SK-N-SH (cell line): ENCODE results near the gene ZNF33B.

Experiments used
- TF ChIP-seq, protein P1 (sequence below): IDR thresholded peaks from 2 replicates; pipeline ENCODE4; 2012
- TF ChIP-seq, protein P2 (sequence below): fragments of 200-600 bp; sonication (generic); IDR thresholded peaks from 2 replicates; pipeline ENCODE4 v1.6.1; 2017; ENCODE audit warnings: antibody characterized with exemption, mild to moderate bottlenecking, moderate library complexity

DNA sequence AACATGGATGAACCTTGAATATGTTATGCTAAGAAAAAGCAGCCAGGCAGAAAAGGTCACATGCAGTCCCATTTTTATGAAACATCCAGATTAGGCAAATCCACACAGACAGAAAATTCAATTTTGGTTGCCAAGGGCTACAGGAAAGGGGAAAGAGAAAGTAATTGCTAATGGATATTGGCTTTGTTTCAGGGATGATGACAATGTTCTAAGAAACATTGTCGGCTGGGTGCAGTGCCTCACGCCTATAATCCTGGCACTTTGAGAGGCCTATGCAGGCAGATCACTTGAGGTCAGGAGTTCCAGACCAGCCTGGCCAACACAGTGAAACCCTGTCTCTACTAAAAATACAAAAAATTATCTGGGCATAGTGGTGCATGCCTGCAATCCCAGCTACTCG lies 23.0 kb downstream of the ZNF33B start:
- TF ChIP-seq, protein P1, sequence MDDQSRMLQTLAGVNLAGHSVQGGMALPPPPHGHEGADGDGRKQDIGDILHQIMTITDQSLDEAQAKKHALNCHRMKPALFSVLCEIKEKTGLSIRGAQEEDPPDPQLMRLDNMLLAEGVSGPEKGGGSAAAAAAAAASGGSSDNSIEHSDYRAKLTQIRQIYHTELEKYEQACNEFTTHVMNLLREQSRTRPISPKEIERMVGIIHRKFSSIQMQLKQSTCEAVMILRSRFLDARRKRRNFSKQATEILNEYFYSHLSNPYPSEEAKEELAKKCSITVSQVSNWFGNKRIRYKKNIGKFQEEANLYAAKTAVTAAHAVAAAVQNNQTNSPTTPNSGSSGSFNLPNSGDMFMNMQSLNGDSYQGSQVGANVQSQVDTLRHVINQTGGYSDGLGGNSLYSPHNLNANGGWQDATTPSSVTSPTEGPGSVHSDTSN, result no peak
- TF ChIP-seq, protein P2, sequence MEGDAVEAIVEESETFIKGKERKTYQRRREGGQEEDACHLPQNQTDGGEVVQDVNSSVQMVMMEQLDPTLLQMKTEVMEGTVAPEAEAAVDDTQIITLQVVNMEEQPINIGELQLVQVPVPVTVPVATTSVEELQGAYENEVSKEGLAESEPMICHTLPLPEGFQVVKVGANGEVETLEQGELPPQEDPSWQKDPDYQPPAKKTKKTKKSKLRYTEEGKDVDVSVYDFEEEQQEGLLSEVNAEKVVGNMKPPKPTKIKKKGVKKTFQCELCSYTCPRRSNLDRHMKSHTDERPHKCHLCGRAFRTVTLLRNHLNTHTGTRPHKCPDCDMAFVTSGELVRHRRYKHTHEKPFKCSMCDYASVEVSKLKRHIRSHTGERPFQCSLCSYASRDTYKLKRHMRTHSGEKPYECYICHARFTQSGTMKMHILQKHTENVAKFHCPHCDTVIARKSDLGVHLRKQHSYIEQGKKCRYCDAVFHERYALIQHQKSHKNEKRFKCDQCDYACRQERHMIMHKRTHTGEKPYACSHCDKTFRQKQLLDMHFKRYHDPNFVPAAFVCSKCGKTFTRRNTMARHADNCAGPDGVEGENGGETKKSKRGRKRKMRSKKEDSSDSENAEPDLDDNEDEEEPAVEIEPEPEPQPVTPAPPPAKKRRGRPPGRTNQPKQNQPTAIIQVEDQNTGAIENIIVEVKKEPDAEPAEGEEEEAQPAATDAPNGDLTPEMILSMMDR, result no peak
